Right atrium auricular region (tissue), 2 donors: ENCODE measurements around the gene CYP8B1. TPM values are rescaled to one million over a fixed set of nuclear protein-coding genes. Genes with fewer than 3 reads are reported as not detected.
A peak's percentile ranks its signal among the peaks of the same experiment; 100 is the strongest.

Experiments used
- DNase-seq: peaks from one replicate; pipeline ENCODE4 v3.0.0-alpha.2; 2019; ENCODE audit warnings: low spot score
- H3K27ac ChIP-seq, 2 donors: fragments of 200-600 bp; sonication (generic); 1 replicate in 1 of 2; 2 replicates in 1 of 2; pipeline ENCODE4 v1.5.1; 2016 to 2019
- H3K27me3 ChIP-seq, 2 donors: fragments of 200-600 bp; sonication (generic); one replicate each; pipeline versions ENCODE4 v1.5.1 to v1.6.0; 2017 to 2019
- H3K36me3 ChIP-seq: fragments of 200-600 bp; sonication (generic); one replicate; pipeline ENCODE4 v1.5.1; 2016
- H3K4me1 ChIP-seq, 2 donors: fragments of 200-600 bp; sonication (generic); one replicate each; pipeline versions ENCODE4 v1.5.1 to v1.6.0; 2017 to 2019
- H3K4me3 ChIP-seq, 2 donors: fragments of 200-600 bp; sonication (generic); 1 replicate in 1 of 2; 2 replicates in 1 of 2; pipeline ENCODE4 v1.5.1; 2017 to 2019; ENCODE audit warnings: mild to moderate bottlenecking in 1 of 2, moderate library complexity in 1 of 2
- H3K9me3 ChIP-seq, 2 donors: fragments of 200-600 bp; sonication (generic); one replicate each; pipeline ENCODE4 v1.5.1; 2019
- CTCF ChIP-seq, 2 donors: fragments of 200-600 bp; sonication (generic); IDR thresholded peaks; one replicate each; pipeline ENCODE4 v1.5.1; 2019; ENCODE audit warnings: antibody characterized with exemption in 2 of 2
- total RNA-seq, 2 donors: library from RNA; depleted of rRNA; stranded (reverse); fragments of >200 nt; gene quantifications; one replicate each; pipeline ENCODE4 v1.1.0, GENCODE V29; 2016

Gene CYP8B1
- total RNA-seq, 2 donors from 2014 or later, result not detected

GRCh38 chr3:42874749-42875148, 930 bp downstream of the CYP8B1 start:
- DNase-seq, result no peak
- Histone ChIP-seq H3K27me3 (no peaks in the 10 kb centered on the region), H3K4me1 (peaks cover 0 to 20% of the 10 kb centered on the region in 2 donors), H3K36me3 (no peaks in the 10 kb centered on the region), H3K9me3 (no peaks in the 10 kb centered on the region), H3K27ac (no peak overlapping the region), H3K4me3 (no peak overlapping the region)
- TF ChIP-seq CTCF (IDR thresholded peaks at IDR 0.05), result no peak

- Histone ChIP-seq H3K4me3 (no peak overlapping the region), H3K36me3 (no peaks in the 10 kb centered on the region), H3K27me3 (no peaks in the 10 kb centered on the region), H3K27ac (no peak overlapping the region), H3K4me1 (peaks cover 0 to 20% of the 10 kb centered on the region in 2 donors), H3K9me3 (no peaks in the 10 kb centered on the region)
- TF ChIP-seq CTCF (IDR thresholded peaks at IDR 0.05), result no peak
- no peak for DNase-seq
Measured at GRCh38 chr3:42873221-42873982, 2.3 kb downstream of the CYP8B1 start.

DNA sequence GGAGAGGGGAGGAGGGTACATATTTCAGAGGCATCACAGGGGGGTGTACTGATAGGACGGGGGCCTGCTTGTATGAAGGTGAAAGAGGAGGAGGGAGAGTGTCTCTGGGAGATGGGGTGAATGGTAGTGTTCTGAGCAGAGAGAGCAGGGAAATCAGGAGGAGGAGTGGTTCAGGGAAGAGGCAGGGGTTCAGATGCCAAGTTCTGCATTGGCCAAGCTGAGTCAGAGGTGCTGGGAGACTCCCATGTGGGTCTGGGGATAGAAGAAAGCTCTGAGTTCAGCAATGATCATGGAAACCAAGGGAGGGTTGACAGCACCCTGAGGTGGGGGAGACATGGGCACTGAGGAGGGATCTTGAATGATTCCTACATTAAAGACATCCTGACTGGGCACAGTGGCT, 3.0 kb downstream of the CYP8B1 start:
- peaks cover 0 to 20% of the 10 kb centered on the region in 2 donors for H3K4me1 ChIP-seq
- peak overlapping the region in 1 of 2 donors; percentile 50 for H3K27ac ChIP-seq
- H3K27me3 ChIP-seq, result no peaks in the 10 kb centered on the region
- H3K4me3 ChIP-seq, result no peak overlapping the region
- no peaks in the 10 kb centered on the region for H3K36me3 ChIP-seq
- no peaks in the 10 kb centered on the region for H3K9me3 ChIP-seq
- no peak for DNase-seq
- TF ChIP-seq CTCF (IDR thresholded peaks at IDR 0.05), result no peak

- no peaks in the 10 kb centered on the region for H3K9me3 ChIP-seq
- TF ChIP-seq CTCF (IDR thresholded peaks at IDR 0.05), result no peak
- no peak for DNase-seq
- no peaks in the 10 kb centered on the region for H3K27me3 ChIP-seq
- peaks cover 0 to 20% of the 10 kb centered on the region in 2 donors for H3K4me1 ChIP-seq
- H3K27ac ChIP-seq, result peak overlapping the region; percentile 35 to 50
- H3K36me3 ChIP-seq, result no peaks in the 10 kb centered on the region
- no peak overlapping the region for H3K4me3 ChIP-seq
Measured at GRCh38 chr3:42871592-42872196, 4.0 kb downstream of the CYP8B1 start.

- no peaks in the 10 kb centered on the region for H3K9me3 ChIP-seq
- H3K4me1 ChIP-seq, result peaks cover 0 to 20% of the 10 kb centered on the region in 2 donors
- H3K36me3 ChIP-seq, result no peaks in the 10 kb centered on the region
- DNase-seq, result no peak
- H3K4me3 ChIP-seq, result no peak overlapping the region
- no peak for TF ChIP-seq CTCF (IDR thresholded peaks at IDR 0.05)
- no peaks in the 10 kb centered on the region for H3K27me3 ChIP-seq
- no peak overlapping the region for H3K27ac ChIP-seq
Measured at GRCh38 chr3:42868841-42869240, 6.8 kb downstream of the CYP8B1 start.
